Non-pigmented ciliary epithelial cell (primary cell): ENCODE data around the gene GLCCI1.

Experiments used
- DNase-seq: peaks from one replicate; pipeline ENCODE4 v3.0.0-alpha.2; 2010; ENCODE audit warnings: low read depth

The GLCCI1 gene

GRCh38 chr7:8133188-8133848 lies 164.7 kb downstream of the GLCCI1 start:
- DNase-seq = no peak

- DNase-seq = no peak
Measured at GRCh38 chr7:8134089-8134733, 165.6 kb downstream of the GLCCI1 start.

GRCh38 chr7:8135417-8135816 lies 166.8 kb downstream of the GLCCI1 start:
- no peak for DNase-seq

- no peak for DNase-seq
Measured at GRCh38 chr7:8136051-8136730, 167.6 kb downstream of the GLCCI1 start.
